Stimulated activated CD8-positive, alpha-beta memory T cell treated with anti-CD3 and anti-CD28 coated beads, Interleukin-12 subunit alpha, Interleukin-12 subunit beta, amount 100 ng/mL, for 4 hours (primary cell): ENCODE measurements around the gene RPL35.

Experiments used
- DNase-seq: peaks from one replicate; pipeline ENCODE4 v3.0.0-alpha.2; 2020; ENCODE audit warnings: low read depth

RPL35 gene

GRCh38 chr9:124861342-124862229 lies at the start of gene RPL35, which contains the start of gene ARPC5L:
Gene RPL35 (minus strand): TSS chr9:124861957. CDS start chr9:124861912, 45 bp downstream.
Gene ARPC5L (plus strand): TSS chr9:124862130. CDS start chr9:124869291, 7,161 bp downstream.
- peak; percentile 94 for DNase-seq

- DNase-seq, result no peak
These were observed 46.3 kb upstream of the RPL35 start for GRCh38 chr9:124908098-124908497.

- DNase-seq, result no peak
These were observed 45.2 kb upstream of the RPL35 start for GRCh38 chr9:124906966-124907365.

- DNase-seq, result no peak
These were observed 38.1 kb upstream of the RPL35 start for GRCh38 chr9:124899845-124900244.

- no peak for DNase-seq
These were observed 36.1 kb upstream of the RPL35 start for GRCh38 chr9:124897570-124898460.

- no peak for DNase-seq
These were observed 33.0 kb upstream of the RPL35 start for GRCh38 chr9:124894741-124895170.

GRCh38 chr9:124894035-124894740 lies 32.4 kb upstream of the RPL35 start:
- no peak for DNase-seq

GRCh38 chr9:124890179-124890578 lies 28.4 kb upstream of the RPL35 start:
- DNase-seq, result no peak

GRCh38 chr9:124889006-124889405 lies 27.2 kb upstream of the RPL35 start:
- no peak for DNase-seq

GRCh38 chr9:124887832-124888231 lies 26.1 kb upstream of the RPL35 start:
- no peak for DNase-seq

GRCh38 chr9:124886866-124887492 lies 25.2 kb upstream of the RPL35 start:
- DNase-seq, result no peak

GRCh38 chr9:124886461-124886860 lies 24.7 kb upstream of the RPL35 start:
- DNase-seq, result no peak

GRCh38 chr9:124885551-124885950 lies 23.8 kb upstream of the RPL35 start:
- no peak for DNase-seq

GRCh38 chr9:124884376-124884775 lies 22.6 kb upstream of the RPL35 start:
- no peak for DNase-seq

- DNase-seq, result no peak
These were observed 20.5 kb upstream of the RPL35 start for GRCh38 chr9:124882231-124882630.

- no peak for DNase-seq
These were observed 19.5 kb upstream of the RPL35 start for GRCh38 chr9:124881138-124881743.

GRCh38 chr9:124880501-124880900 lies 18.7 kb upstream of the RPL35 start:
- DNase-seq, result no peak

- no peak for DNase-seq
These were observed 17.5 kb upstream of the RPL35 start for GRCh38 chr9:124879226-124879625.

GRCh38 chr9:124878518-124878917 lies 16.8 kb upstream of the RPL35 start:
- no peak for DNase-seq

- DNase-seq, result no peak
These were observed 16.3 kb upstream of the RPL35 start for GRCh38 chr9:124878021-124878420.
